Ecto neural progenitor cell (in vitro differentiated cells): Measurements from ENCODE around the gene CD72.
"Not testable (repeated sequence)": the region's sequence is repeated elsewhere in the genome, so short reads cannot be mapped to it uniquely, and the experiment has no call there.

Source experiments
- DNase-seq: peaks from one replicate; pipeline ENCODE4 v3.0.0-alpha.2; 2018; ENCODE audit warnings: low spot score

The CD72 gene

GRCh38 chr9:35588506-35588905 is 29.7 kb downstream of the CD72 start:
- not testable (repeated sequence) for DNase-seq

- DNase-seq: not testable (repeated sequence)
Observed at GRCh38 chr9:35584681-35585080, 33.5 kb downstream of the CD72 start.

DNA sequence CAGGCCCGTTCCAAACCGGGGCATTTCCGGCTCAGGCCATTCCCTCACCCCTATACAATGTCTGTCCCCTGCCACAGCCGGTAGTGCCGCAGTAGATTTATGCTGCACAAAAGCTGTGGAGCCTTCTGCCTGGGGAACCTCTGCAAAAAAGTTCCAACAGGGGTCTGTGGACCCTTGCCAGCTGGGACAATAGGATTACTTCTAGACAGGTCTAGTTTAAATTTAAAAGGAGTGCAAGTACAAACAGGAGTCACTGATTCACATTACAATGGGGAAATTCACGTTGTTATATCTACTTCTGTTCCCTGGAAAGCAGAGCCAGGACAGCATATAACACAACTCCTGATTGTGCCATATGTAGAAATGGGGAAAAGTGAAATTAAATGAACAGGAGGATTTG is 34.7 kb downstream of the CD72 start:
- not testable (repeated sequence) for DNase-seq

- DNase-seq: not testable (repeated sequence)
Observed at GRCh38 chr9:35579659-35580227, 38.5 kb downstream of the CD72 start.

- no peak for DNase-seq
Observed at GRCh38 chr9:35579130-35579529, 39.1 kb downstream of the CD72 start.

DNA sequence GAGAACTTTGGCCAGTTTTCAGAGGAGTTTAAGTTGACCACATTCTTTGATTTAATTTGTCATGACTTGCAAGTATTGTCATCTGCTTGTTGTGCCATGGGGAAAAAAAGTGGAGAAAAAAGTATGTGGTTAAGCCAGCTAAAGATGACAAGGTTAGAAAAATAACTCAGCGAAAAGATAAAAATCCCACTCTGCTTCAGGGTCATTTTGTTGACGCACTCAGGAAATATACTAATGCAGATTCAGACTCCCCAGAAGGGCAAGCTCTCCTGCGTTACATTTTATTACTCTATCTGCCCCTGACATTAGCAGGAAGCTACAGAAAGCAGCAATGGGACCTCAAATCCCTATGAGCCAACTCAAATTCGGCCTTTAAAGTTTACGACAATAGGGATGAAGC is 40.7 kb downstream of the CD72 start:
- no peak for DNase-seq

DNA sequence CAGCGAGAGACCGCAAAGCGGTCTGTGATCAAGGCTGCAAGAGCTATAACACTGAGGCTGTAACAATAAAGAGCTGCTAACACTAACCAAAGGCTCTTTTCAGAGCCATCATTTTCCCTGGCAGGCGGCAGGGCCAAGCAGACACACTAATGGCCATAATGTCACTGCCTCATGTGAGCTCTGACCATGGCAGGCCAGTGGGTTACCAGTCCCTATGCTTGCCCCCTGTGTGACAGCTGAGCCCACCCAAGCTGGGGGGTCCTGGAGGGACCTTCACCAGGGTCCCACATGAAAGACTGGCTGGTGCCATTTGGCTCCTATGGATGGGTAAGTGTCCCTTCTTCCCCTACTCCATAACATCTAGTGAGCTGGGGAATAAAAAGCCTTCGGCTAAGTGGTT is 42.7 kb downstream of the CD72 start:
- no peak for DNase-seq

- DNase-seq: no peak
Observed at GRCh38 chr9:35574578-35575122, 43.6 kb downstream of the CD72 start.

DNA sequence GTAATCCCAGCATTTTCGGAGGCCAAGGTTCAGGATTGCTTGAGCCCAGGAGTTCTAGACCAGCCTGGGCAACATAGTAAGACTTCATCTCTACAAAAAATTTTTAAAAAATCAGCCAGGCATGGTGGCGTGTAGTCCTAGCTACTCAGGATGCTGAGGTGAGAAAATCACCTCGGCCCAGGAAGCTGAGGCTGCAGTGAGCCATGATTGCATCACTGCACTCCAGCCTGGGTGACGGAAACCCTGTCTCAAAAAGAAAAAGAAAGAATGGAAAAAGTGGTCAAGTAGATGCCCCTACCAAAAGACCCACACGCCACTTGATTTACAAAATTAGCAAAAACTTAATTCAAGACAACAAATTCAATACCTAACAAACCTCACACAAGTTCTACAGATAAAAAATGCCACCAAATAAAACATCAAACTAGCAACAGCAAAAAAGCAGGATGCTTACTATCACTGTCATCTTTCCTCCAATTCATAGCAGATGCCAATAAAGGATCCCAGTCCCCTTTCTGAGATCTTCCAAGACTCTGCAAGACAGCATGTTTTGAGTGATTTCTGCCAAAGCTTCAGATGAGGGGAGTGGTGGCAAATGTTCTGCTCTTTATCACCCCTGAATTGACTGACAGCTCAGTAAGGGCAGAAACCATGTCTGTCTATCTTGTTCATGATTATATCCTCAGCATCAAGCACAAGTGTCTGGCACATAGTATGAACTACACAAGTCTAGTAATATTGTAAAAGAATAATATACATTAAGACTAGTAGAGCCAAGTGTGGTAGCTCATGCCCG is 47.3 kb downstream of the CD72 start:
- no peak for DNase-seq

GRCh38 chr9:35569206-35569605 is 49.0 kb downstream of the CD72 start:
- no peak for DNase-seq

DNA sequence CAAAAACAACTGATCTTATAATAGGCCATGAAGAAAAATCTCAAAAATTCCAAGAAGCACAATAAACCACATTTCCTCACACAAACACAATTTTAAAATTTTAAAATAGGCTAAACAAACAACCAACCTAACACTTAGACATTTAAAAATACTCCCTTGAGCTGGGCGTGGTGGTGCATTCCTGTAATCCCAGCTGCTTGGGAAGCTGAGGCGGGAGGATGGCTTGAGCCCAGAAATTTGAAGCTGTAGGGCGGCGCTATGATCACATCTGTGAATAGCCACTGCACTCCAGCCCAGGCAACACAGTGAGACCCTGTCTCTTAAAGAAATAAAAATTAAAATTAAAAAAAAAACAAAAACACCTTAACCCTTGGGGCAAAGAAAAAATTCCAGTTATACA is 50.0 kb downstream of the CD72 start:
- DNase-seq: no peak

DNA sequence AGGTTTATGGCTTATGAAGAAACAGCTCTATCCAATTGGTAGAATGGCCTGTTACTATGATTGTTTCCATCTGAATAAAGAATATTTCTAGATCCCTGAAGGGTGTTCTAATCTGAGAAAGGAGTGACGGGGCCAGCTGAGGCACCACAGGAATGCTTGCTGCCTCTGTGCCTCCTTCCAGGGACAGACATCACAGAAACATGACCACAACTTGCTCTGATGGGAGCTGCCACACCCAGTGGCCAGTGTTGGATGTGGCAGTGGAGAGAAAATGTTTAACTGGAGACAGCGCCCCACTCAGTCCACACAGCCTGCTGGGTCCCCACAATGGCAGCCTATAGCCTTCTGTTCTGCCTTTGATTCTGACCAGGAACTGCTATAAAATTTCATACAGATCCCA is 51.8 kb downstream of the CD72 start:
- DNase-seq: no peak

DNA sequence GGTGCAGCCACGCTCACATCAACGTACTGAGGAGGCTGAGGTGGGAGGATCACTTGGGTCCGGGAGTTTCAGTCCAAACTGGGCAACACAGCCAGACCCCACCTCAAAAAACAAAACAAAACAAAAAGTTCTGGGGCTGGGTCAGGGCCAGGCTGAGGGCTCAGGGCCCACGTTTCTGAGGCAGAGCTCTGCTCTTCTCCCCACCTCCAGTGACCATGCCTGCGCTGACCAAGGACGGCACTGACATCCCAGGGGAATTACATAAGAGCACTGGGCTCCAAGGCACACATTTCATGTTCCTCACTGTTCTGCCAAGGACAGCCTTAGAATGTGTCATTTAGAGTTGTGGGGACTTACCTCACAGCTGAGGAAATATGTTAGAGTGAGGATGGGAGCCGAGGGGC is 53.6 kb downstream of the CD72 start:
- DNase-seq: no peak

- DNase-seq: peak; percentile 69
Observed at GRCh38 chr9:35563791-35564197, 54.4 kb downstream of the CD72 start.

DNA sequence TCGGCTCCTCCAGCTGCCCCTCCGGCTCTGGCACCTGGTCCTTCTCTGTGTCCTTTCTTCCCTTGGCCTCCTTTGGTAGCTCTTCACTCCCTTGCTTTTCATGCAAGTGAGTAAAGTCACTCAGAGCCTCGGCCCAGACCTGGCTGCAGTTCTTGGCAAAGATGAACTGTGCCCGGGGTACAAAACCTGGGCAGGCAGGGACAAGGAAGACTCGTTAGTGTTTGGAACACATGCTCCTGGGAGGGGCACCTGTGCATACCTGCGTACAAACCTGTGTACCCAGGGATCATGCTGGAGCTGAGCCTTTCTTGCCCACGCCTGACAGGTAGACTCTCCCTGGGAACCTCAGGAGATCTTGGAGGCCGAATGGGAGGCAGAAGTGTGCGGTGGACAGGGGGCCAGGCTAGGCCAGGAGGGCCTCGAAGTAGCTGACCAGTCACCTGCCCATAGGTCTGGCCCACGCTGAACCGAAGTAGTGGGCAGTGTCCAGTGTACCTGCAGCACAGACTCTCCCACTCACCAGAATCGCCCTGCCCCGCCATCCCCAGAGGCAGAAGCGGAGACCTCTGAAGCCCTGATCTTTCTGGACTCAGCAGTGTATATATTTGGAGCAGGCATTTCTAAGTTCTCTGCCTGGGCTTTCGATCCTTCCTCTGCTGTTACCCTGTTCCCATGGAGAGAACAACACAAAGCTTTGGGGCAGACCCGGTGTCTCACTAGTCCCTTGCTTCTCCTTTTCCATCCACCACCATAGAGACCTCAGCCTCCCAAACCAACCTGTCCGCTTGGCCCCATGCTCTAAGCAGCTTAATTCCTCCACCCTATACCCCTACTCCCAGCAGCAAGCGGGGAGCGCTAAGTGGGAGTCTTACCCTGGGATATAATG is 55.1 kb downstream of the CD72 start:
- DNase-seq: no peak

DNA sequence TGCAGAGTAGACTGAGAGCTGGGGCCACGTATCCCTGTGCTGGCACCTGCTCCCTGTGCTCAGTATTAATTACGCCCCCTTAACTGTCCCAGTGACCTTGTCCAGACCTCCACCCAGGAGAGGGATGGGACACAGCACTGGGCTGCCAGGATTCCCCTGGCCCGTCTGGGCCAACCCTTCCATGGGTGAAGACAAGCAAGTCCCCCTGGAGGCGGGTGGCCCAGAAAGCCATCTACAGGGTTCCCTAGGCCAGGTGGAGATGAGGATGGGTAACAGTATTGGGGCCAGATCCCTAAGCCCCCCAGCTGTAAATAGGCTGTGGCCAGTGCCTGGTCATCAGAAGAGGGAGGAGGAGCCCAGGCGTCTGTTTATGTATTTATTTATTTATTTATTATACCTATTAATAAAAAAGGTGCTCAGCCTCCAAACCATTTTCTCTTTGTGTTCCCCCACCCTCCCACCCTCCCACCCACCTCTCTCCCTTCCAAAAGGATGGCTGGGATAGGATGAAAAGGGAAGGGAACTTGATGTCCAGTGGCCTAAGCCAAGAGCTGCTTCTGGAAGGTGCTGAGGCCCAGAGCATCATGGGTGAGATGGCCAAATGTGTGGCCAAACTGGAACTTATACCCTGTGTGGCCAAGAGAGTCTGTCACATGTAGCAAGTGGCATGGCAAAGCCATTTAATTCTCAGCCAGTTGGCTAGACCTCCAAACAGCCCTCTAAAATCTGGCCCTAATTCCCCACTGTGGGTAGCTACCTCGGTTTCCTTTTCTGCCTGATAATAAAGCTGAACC is 56.5 kb downstream of the CD72 start:
- no peak for DNase-seq

DNA sequence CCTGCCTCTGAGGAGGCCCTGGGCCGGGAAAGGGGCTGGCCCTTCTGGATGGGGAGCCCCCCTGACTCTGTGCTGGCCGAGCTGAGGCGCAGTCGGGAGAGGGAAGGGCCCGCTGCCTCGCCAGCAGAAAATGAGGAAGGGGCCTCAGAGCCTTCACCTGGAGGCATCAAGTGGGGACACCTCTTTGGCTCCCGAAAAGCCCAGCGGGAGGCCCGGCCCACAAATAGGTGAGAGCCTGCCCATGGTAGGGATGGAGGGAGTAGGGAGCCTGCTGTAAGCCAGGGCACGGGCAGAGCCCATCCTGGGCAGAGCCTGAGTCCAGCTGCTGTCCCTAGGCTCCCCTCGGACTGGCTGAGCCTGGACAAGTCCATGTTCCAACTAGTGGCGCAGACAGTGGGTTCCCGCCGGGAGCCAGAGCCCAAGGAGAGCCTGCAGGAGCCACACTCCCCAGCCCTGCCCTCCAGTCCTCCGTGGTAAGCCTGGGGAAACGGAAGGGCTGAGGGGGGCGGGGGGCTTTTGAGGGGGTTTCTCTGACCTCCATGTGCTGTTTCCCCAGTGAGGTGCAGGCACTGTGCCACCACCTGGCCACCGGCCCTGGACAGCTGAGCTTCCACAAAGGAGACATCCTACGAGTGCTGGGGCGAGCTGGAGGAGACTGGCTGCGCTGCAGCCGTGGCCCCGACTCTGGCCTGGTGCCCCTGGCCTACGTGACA is 57.4 kb downstream of the CD72 start:
- DNase-seq: no peak
